GM19238 (cell line): ENCODE data around the gene GSE1.

Experiments used
- DNase-seq: peaks from one replicate; pipeline ENCODE4 v3.0.0; 2011; ENCODE audit warnings: low spot score; ENCODE audit not compliant: insufficient read length

GSE1 gene

DNA sequence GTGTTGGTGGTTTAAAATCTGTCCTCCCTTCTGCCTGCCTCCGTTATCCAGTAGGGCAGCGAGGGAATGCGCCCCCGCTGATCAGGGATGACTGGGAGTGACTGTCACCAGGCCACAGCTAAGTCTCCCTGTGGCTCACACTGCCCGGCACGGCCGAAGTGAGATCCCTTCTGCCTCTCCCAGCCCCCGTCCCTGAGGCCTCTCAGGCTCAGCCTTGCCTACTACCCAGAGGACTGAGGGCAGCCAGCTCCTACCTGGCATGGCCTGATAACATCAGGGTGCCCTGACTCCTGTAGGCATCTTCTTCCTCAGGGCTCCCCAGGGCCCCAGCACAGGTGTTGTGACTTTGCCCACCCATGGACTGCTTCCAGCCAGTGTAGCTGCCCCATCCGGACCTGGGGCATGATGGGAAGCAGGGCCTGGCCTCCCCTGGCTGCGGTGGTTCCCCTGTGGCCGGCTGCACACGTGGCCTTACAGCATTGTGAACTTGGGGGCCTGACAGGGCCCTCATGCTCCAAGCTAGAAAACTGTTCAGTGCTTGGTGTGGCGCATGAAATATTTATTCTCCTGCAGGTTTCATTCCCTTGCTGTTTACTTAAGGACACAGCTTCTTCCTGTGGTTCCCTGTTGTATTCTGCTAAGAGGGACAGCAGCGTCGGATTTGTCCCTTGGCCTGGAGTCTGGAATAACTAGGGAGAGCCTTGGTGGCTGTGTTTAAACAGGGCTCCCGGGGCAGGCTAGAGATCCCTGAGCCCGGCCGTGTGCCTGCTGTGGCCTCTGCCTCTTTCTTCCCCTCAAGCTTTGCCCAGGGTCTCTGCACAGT, 45.6 kb downstream of the GSE1 start:
- no peak for DNase-seq

DNA sequence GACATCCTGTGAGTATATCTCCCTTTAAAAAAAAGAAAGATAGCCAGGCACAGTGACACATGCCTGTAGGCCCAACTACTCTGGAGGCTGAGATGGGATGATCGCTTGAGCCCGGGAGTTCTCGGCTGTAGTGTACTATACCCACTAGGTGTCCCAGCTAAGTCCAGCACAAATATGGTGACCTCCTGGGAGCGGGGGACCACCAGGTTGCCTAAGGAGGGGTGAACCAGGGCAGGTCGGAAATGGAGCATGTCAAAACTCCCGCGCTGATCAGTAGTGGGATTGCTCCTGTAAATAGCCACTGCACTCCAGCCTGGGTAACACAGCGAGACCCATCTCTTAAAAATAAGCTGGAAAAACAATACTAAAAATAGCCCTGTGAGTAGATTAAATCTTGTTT, 46.2 kb downstream of the GSE1 start:
- no peak for DNase-seq

DNA sequence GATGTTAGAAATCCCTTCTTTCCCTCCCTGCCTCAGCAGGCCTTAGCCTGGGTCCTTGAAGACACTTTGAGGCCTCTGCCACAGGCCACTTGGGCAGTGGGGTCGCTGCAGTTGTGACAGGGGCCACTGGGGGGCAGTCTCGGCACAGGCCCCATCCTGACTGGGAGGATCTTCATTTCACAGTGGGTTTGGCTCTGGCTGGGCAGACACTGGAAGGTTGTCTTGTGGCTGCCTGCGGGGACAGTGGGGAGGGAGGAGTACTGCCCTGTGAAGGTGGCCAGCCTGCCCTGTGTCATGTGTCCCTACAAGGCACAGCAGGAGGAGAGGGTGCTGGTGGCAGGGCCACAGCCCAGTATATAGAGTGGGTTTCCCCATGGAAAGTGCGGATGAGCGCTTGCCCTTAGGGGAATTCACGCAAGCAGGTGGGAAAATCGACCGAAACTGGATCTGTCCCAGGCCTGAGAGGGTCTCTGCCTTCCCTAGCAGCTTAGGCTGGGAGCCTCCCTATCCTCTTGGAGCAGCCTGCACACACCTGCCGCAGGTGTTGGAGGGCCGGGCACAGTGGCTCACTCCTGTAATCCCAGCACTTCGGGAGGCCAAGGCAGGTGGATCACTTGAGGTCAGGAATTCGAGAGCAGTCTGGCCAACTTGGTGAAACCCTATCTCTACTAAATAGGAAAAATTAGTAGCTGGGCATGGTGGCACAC, 46.8 kb downstream of the GSE1 start:
- peak; percentile 93 for DNase-seq

DNA sequence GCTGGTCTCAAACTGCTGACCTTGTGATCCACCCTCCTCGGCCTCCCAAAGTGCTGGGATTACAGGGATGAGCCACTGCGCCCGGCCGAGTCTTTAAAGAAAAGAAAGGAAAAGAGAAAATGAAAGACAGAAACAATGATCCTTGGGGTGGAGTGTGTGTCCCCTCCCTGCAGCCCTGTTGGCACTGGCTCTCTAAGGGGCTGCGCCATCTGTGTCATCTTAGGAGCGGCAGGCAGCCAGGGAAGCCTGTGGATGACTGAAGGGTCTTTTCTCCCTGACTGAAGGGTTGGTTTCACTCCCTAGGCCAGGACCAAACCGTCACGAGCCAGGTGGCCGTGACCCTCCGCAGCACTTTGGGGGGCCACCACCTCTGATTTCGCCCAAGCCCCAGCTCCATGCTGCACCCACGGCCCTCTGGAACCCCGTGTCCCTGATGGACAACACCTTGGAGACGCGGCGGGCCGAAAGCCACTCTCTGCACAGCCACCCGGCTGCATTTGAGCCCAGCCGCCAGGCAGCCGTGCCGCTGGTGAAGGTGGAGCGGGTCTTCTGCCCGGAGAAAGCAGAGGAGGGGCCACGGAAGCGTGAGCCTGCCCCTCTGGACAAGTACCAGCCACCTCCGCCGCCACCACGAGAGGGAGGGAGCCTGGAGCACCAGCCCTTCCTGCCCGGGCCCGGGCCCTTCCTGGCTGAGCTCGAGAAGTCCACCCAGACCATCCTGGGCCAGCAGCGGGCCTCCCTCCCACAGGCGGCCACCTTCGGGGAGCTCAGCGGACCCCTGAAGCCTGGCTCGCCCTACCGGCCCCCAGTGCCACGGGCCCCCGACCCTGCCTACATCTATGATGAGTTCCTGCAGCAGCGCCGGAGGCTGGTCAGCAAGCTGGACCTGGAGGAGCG, 48.0 kb downstream of the GSE1 start:
- no peak for DNase-seq

- DNase-seq = no peak
Observed at GRCh38 chr16:85661740-85662481, 48.8 kb downstream of the GSE1 start.

GRCh38 chr16:85662482-85662812, 49.3 kb downstream of the GSE1 start:
- no peak for DNase-seq

GRCh38 chr16:85662976-85663830, 50.1 kb downstream of the GSE1 start:
- DNase-seq = no peak

DNA sequence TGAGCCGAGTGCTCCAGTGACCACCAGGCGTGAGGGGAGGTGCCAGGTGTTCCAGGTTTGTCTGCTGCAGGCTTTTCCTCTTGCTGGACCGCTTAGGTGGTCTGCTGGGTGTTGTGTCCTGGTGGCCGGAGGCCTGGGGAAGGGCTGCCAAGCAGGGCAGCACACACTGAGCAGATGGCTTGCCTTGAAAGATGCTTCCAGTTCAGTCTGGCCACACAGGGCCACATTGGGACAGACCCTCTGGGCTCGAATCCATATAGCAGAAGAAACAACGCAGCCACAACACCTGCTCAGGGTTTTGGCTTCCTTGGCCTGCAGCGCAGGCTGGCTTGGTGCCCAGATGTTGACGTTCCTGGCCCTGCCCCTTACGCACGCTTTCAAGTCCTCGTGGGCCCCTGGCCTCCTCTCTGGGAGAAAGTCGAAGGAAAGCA, 50.8 kb downstream of the GSE1 start:
- no peak for DNase-seq

DNA sequence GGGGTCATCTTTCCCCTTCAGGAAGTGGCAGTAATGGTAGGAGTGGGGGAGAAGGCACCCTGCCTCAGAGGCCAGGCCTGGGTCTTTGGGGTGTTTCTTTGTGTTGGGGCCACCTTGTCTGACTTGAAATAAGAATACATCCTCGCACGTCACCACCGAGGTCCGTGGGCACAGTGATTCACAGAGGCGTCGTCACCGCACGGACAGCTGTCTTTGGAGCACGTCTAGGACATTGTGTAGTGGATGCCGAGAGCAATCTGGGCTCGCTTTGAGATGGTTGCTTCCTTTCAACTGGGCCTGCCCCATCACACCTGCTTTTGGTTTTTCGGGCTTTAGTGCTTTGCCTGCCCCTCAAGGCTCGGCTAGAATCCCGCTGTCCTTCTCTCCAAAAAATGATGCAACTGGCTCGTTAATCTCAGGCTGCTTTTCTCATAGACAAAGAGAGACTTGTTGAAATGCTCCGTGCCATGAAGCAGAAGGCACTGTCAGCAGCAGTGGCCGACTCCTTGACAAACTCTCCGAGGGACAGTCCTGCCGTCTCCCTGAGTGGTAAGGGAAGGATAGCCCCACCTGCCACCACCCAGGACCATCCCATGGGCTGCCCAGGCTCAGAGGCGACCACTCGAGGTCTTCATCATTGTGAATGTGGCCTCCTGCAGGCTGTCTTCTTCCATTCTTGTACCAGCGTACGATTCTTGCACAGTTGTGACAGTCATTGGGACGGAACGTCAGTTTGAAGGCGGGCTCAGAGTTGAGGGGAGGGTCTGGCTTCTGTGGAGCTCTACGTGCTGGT, 51.7 kb downstream of the GSE1 start:
- DNase-seq = no peak

DNA sequence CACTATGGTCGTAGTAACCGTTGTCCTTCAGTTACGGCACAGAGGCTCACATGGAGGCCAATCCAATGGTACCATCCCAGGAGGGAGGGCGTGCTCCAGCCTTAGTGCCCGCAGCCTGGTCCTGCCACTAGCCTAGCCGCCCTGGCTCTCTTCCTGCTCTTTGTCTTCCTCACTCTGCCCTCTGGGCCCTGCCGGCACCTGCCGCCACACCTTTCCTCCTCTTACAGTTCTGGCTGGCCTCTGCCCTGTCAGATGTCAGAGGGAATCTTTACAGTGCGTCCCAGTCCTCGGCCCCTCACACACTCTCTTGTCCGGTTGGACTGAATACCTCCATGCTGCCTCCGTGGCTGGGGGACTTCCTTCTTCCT, 52.2 kb downstream of the GSE1 start:
- no peak for DNase-seq

GRCh38 chr16:85665929-85666328, 52.8 kb downstream of the GSE1 start:
- no peak for DNase-seq

DNA sequence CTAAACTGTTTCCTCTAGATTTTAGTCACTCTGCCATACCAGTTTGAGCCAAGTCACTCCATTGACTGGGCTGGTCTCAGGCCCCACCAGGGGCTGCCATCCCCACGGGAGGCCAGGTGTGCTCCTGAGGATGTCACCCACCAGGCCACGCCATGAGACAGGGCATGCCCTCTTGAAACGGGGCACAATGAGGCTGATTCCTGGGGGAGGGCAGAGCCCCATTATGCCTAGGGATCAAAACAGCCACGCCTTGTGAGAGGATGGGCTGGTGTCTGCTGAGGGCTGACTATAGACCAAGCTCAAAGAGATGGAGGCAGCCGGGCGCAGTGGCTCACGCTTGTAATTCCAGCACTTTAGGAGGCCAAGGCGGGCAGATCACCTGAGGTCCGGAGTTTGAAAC, 54.1 kb downstream of the GSE1 start:
- no peak for DNase-seq

DNA sequence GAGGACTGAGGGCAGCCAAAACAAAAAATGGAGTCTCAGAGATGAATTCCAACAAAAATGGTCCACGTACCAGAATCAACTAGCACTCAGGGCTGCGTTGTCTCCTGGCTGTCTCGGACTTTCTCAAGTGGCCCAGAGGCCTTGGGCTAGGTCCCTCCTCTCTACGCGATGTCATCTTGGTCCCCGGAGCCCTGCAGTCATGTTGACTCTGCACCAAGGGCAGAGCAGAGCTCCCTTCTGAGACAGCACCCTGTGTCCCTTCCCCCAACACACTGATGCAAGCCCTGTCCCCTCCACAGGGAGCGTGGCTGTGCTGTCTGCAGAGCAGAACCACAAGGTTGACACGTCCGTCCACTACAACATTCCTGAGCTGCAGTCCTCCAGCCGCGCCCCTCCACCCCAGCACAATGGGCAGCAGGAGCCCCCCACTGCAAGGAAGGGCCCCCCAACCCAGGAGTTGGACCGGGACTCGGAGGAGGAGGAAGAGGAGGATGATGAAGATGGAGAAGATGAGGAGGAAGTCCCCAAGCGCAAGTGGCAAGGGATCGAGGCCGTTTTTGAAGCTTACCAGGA, 54.8 kb downstream of the GSE1 start:
- DNase-seq = no peak

- no peak for DNase-seq
Observed at GRCh38 chr16:85668676-85669424, 55.7 kb downstream of the GSE1 start.

- no peak for DNase-seq
Observed at GRCh38 chr16:85670840-85671239, 57.7 kb downstream of the GSE1 start.

- no peak for DNase-seq
Observed at GRCh38 chr16:85673529-85674417, 60.7 kb downstream of the GSE1 start.

- DNase-seq = no peak
Observed at GRCh38 chr16:85674418-85674755, 61.3 kb downstream of the GSE1 start.

DNA sequence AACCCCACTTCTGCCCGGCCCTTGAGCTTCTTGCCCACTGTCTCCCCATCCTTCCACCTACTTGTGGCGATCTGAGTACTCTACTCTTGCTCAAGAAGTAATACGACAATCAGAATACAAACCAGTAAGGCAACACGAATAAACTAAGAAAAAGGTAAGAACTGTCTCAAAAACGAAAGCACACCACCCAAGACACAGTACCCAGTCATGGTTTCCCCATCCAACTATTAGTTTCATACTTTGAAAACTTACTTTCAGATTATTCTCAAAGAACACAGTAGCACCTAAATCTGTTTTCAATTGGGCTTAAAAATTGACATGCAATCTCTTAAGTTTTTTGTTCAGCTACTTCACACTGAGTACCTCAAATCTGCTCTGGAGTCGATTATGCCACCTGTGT, 61.7 kb downstream of the GSE1 start:
- DNase-seq = no peak
